Right lung (tissue), 5 donors: ENCODE data around the gene IQCB1. TPM values are rescaled to one million over a fixed set of nuclear protein-coding genes. Genes with fewer than 3 reads are reported as not detected.
A peak's percentile ranks its signal among the peaks of the same experiment; 100 is the strongest.
"Not testable (repeated sequence)": the region's sequence is repeated elsewhere in the genome, so short reads cannot be mapped to it uniquely, and the experiment has no call there.

Experiments used
- DNase-seq, 2 donors: peaks; one replicate each; pipeline ENCODE4 v3.0.0-alpha.2; 2013
- polyA plus RNA-seq, 5 donors: library from polyadenylated mRNA; unstranded; fragments of 120-200 nt; gene quantifications; one replicate each; pipeline versions ENCODE4 v1.2.1 to v1.2.3, GENCODE V29; 2013; ENCODE audit warnings: inconsistent platforms in 1 of 5, low replicate concordance in 1 of 5; ENCODE audit not compliant: insufficient read length in 5 of 5, insufficient read depth in 1 of 5

The IQCB1 gene
- polyA plus RNA-seq, 5 donors = 31.0 to 49.7 (median 40.3) TPM

- no peak for DNase-seq
These were observed 17.1 kb downstream of the IQCB1 start for GRCh38 chr3:121817753-121818152.

GRCh38 chr3:121809249-121809648 lies 25.6 kb downstream of the IQCB1 start:
- no peak for DNase-seq

- DNase-seq = no peak
These were observed 31.0 kb downstream of the IQCB1 start for GRCh38 chr3:121803771-121804320.

GRCh38 chr3:121800906-121801305 lies 34.0 kb downstream of the IQCB1 start:
- DNase-seq = no peak

GRCh38 chr3:121796970-121797369 lies 37.9 kb downstream of the IQCB1 start:
- no peak for DNase-seq

GRCh38 chr3:121794264-121794983 lies 40.4 kb downstream of the IQCB1 start:
- DNase-seq = no peak

GRCh38 chr3:121793078-121793477 lies 41.8 kb downstream of the IQCB1 start:
- no peak for DNase-seq

- no peak for DNase-seq
These were observed 48.4 kb downstream of the IQCB1 start for GRCh38 chr3:121786485-121786884.

GRCh38 chr3:121782784-121783183 lies 52.1 kb downstream of the IQCB1 start:
- peak; percentile 9 to 13 for DNase-seq

GRCh38 chr3:121781611-121782010 lies 53.2 kb downstream of the IQCB1 start:
- no peak for DNase-seq

GRCh38 chr3:121775095-121775494 lies 59.8 kb downstream of the IQCB1 start:
- DNase-seq = not testable (repeated sequence)

GRCh38 chr3:121769246-121769645 lies 65.6 kb downstream of the IQCB1 start:
- no peak for DNase-seq

GRCh38 chr3:121768452-121768851 lies 66.4 kb downstream of the IQCB1 start:
- no peak for DNase-seq

- DNase-seq = no peak
These were observed 75.2 kb downstream of the IQCB1 start for GRCh38 chr3:121759541-121760202.

GRCh38 chr3:121758727-121759450 lies 76.0 kb downstream of the IQCB1 start:
- no peak for DNase-seq

- DNase-seq = no peak
These were observed 76.9 kb downstream of the IQCB1 start for GRCh38 chr3:121757812-121758545.

GRCh38 chr3:121757087-121757811 lies 77.6 kb downstream of the IQCB1 start:
- DNase-seq = no peak

- DNase-seq = no peak
These were observed 82.1 kb downstream of the IQCB1 start for GRCh38 chr3:121752772-121753171.

- DNase-seq = no peak
These were observed 82.6 kb downstream of the IQCB1 start for GRCh38 chr3:121752261-121752660.

- no peak for DNase-seq
These were observed 84.8 kb downstream of the IQCB1 start for GRCh38 chr3:121750087-121750415.
